Smooth muscle cell (in vitro differentiated cells): ENCODE data around the gene TANC1. TPM values are rescaled to one million over a fixed set of nuclear protein-coding genes. Genes with fewer than 3 reads are reported as not detected.

Source experiments
- DNase-seq: peaks from one replicate; lab custom pipeline; 2025; ENCODE audit not compliant: unreplicated experiment; lab: John Stamatoyannopoulos, UW
- H2AFZ ChIP-seq: fragments of 200-600 bp; sonication (generic); 2 replicates; pipeline ENCODE4 v1.6.0; 2016; ENCODE audit warnings: antibody characterized with exemption, low read depth, mild to moderate bottlenecking
- H3F3A ChIP-seq: fragments of 200-600 bp; sonication (generic); 2 replicates; pipeline ENCODE4 v1.6.0; 2017; ENCODE audit warnings: antibody characterized with exemption, low read depth
- H3K27ac ChIP-seq: fragments of 200-600 bp; sonication (generic); 2 replicates; pipeline ENCODE4 v1.5.1; 2016; ENCODE audit warnings: low read depth, mild to moderate bottlenecking
- H3K27me3 ChIP-seq: fragments of 200-600 bp; sonication (generic); 2 replicates; pipeline ENCODE4 v1.6.1; 2016; ENCODE audit warnings: low read depth, mild to moderate bottlenecking
- H3K36me3 ChIP-seq: fragments of 200-600 bp; sonication (generic); 2 replicates; pipeline ENCODE4 v1.5.1; 2016; ENCODE audit warnings: low read depth
- H3K4me1 ChIP-seq: fragments of 200-600 bp; sonication (generic); 2 replicates; pipeline ENCODE4 v1.5.1; 2016; ENCODE audit warnings: low read depth
- H3K4me2 ChIP-seq: fragments of 200-600 bp; sonication (generic); 2 replicates; pipeline ENCODE4 v1.6.0; 2016; ENCODE audit warnings: mild to moderate bottlenecking
- H3K4me3 ChIP-seq: fragments of 200-600 bp; sonication (generic); 2 replicates; pipeline ENCODE4 v1.5.1; 2016; ENCODE audit warnings: mild to moderate bottlenecking
- H3K79me2 ChIP-seq: fragments of 200-600 bp; sonication (generic); 2 replicates; pipeline ENCODE4 v1.6.0; 2016; ENCODE audit warnings: low read depth, mild to moderate bottlenecking
- H3K9ac ChIP-seq: fragments of 200-600 bp; sonication (generic); 2 replicates; pipeline ENCODE4 v1.6.0; 2016; ENCODE audit warnings: low read depth
- H3K9me3 ChIP-seq: fragments of 200-600 bp; sonication (generic); replicated peaks from 2 replicates; pipeline ENCODE4 v1.5.1; 2016; ENCODE audit warnings: low read depth
- H4K20me1 ChIP-seq: fragments of 200-600 bp; sonication (generic); 2 replicates; pipeline ENCODE4 v1.6.0; 2016; ENCODE audit warnings: low read depth
- CTCF ChIP-seq: fragments of 200-600 bp; sonication (generic); IDR thresholded peaks from 2 replicates; pipeline ENCODE4 v1.5.1; 2017; ENCODE audit warnings: borderline replicate concordance, mild to moderate bottlenecking, antibody characterized with exemption; ENCODE audit not compliant: insufficient read depth, poor library complexity, severe bottlenecking
- WGBS: methylation state at CpG from one replicate; pipeline ENCODE4 v1.1.7; 2016; ENCODE audit warnings: low lambda C conversion rate; 5-methylcytosine and 5-hydroxymethylcytosine counted together
- polyA plus RNA-seq: library from polyadenylated mRNA; unstranded; fragments of >200 nt; fragmentation: Nextera tagmentation; extraction: Ambion mirVana; gene quantifications from 2 replicates; pipeline ENCODE4 v1.2.1, GENCODE V29; 2016
- total RNA-seq: library from RNA; depleted of rRNA; stranded (reverse); fragments of >200 nt; gene quantifications from 2 replicates; pipeline ENCODE4 v1.2.3, GENCODE V29; 2014

TANC1 gene
- total and polyA plus RNA-seq, 2 experiments from 2014 or later = 9.1 to 30.8 TPM

- H3K4me3 ChIP-seq = no peak overlapping the region
- H3K36me3 ChIP-seq = no peaks in the 10 kb centered on the region
- no peaks in the 10 kb centered on the region for H3K9me3 ChIP-seq
- no peaks in the 10 kb centered on the region for H3K79me2 ChIP-seq
- DNase-seq = no peak
- H4K20me1 ChIP-seq = no peaks in the 10 kb centered on the region
- H3K27ac ChIP-seq = no peak overlapping the region
- H3K9ac ChIP-seq = no peak overlapping the region
- H3K4me1 ChIP-seq = no peaks in the 10 kb centered on the region
- WGBS = 51% methylated on average over 3 of the region's 3 CpGs
- H3F3A ChIP-seq = no peaks in the 10 kb centered on the region
- TF ChIP-seq CTCF = no peak
- no peak overlapping the region for H2AFZ ChIP-seq
- no peak overlapping the region for H3K4me2 ChIP-seq
- no peaks in the 10 kb centered on the region for H3K27me3 ChIP-seq
Measured at GRCh38 chr2:159232456-159233170, 264.2 kb downstream of the TANC1 start.

- no peaks in the 10 kb centered on the region for H3K9me3 ChIP-seq
- no peaks in the 10 kb centered on the region for H3K27me3 ChIP-seq
- H2AFZ ChIP-seq = no peak overlapping the region
- no peak overlapping the region for H3K27ac ChIP-seq
- TF ChIP-seq CTCF = no peak
- H3K4me3 ChIP-seq = no peak overlapping the region
- H3K36me3 ChIP-seq = no peaks in the 10 kb centered on the region
- H4K20me1 ChIP-seq = no peaks in the 10 kb centered on the region
- WGBS = 98% methylated on average over 6 of the region's 6 CpGs
- H3K79me2 ChIP-seq = no peaks in the 10 kb centered on the region
- H3K9ac ChIP-seq = no peak overlapping the region
- H3F3A ChIP-seq = no peaks in the 10 kb centered on the region
- no peak for DNase-seq
- H3K4me1 ChIP-seq = no peaks in the 10 kb centered on the region
- no peak overlapping the region for H3K4me2 ChIP-seq
Measured at GRCh38 chr2:159234868-159235267, 266.4 kb downstream of the TANC1 start.

GRCh38 chr2:159243529-159243928, 275.1 kb downstream of the TANC1 start:
- TF ChIP-seq CTCF = no peak
- no peak overlapping the region for H3K4me3 ChIP-seq
- H2AFZ ChIP-seq = no peak overlapping the region
- no peaks in the 10 kb centered on the region for H3F3A ChIP-seq
- H3K4me2 ChIP-seq = no peak overlapping the region
- H4K20me1 ChIP-seq = no peaks in the 10 kb centered on the region
- no peak overlapping the region for H3K9ac ChIP-seq
- H3K79me2 ChIP-seq = no peaks in the 10 kb centered on the region
- no peak for DNase-seq
- no peak overlapping the region for H3K27ac ChIP-seq
- no peaks in the 10 kb centered on the region for H3K9me3 ChIP-seq
- H3K27me3 ChIP-seq = no peaks in the 10 kb centered on the region
- peaks cover 8% of the 10 kb centered on the region for H3K36me3 ChIP-seq
- H3K4me1 ChIP-seq = no peaks in the 10 kb centered on the region
